ENCODE results near the gene C4orf51.

The C4orf51 gene

GRCh38 chr4:145716200-145716599 is 36.3 kb downstream of the C4orf51 start:
- DNase-seq = no peak

GRCh38 chr4:145716661-145717200 is 36.8 kb downstream of the C4orf51 start:
- DNase-seq = no peak

- DNase-seq = no peak
Observed at GRCh38 chr4:145719752-145720624, 40.0 kb downstream of the C4orf51 start.

GRCh38 chr4:145720656-145721055 is 40.7 kb downstream of the C4orf51 start:
- DNase-seq = no peak

GRCh38 chr4:145722561-145722960 is 42.6 kb downstream of the C4orf51 start:
- DNase-seq = no peak

GRCh38 chr4:145723336-145723735 is 43.4 kb downstream of the C4orf51 start:
- DNase-seq = no peak

- no peak for DNase-seq
Observed at GRCh38 chr4:145730026-145730425, 50.1 kb downstream of the C4orf51 start.

GRCh38 chr4:145731028-145731427 is 51.1 kb downstream of the C4orf51 start:
- DNase-seq = no peak

GRCh38 chr4:145732001-145732815 is 52.3 kb downstream of the C4orf51 start:
- no peak for DNase-seq

- peak; percentile 56 for DNase-seq
Observed at GRCh38 chr4:145732895-145733880, 53.2 kb downstream of the C4orf51 start.

GRCh38 chr4:145734031-145734430 is 54.1 kb downstream of the C4orf51 start:
- DNase-seq = no peak

GRCh38 chr4:145734576-145735346 is 54.8 kb downstream of the C4orf51 start:
- DNase-seq = no peak

GRCh38 chr4:145735347-145735675 is 55.4 kb downstream of the C4orf51 start:
- DNase-seq = no peak

- no peak for DNase-seq
Observed at GRCh38 chr4:145735827-145736226, 55.9 kb downstream of the C4orf51 start.

- no peak for DNase-seq
Observed at GRCh38 chr4:145736241-145736831, 56.4 kb downstream of the C4orf51 start.

- no peak for DNase-seq
Observed at GRCh38 chr4:145739845-145740244, 59.9 kb downstream of the C4orf51 start.

- no peak for DNase-seq
Observed at GRCh38 chr4:145740806-145741205, 60.9 kb downstream of the C4orf51 start.

GRCh38 chr4:145743641-145744040 is 63.7 kb downstream of the C4orf51 start:
- no peak for DNase-seq

- DNase-seq = no peak
Observed at GRCh38 chr4:145755802-145756201, 75.9 kb downstream of the C4orf51 start.

- no peak for DNase-seq
Observed at GRCh38 chr4:145756244-145756643, 76.3 kb downstream of the C4orf51 start.

- DNase-seq = no peak
Observed at GRCh38 chr4:145757188-145757587, 77.2 kb downstream of the C4orf51 start.

Measured in RPMI8226 (cell line).